ENCODE data around the gene PGAP6.

Gene PGAP6

GRCh38 chr16:322476-323143, 59.2 kb downstream of the PGAP6 start:
- no peak for DNase-seq

GRCh38 chr16:321532-321931, 60.2 kb downstream of the PGAP6 start:
- DNase-seq = no peak
